Gastroesophageal sphincter (tissue), 4 donors: Measurements from ENCODE around the gene UGGT1. TPM values are rescaled to one million over a fixed set of nuclear protein-coding genes. Genes with fewer than 3 reads are reported as not detected.
"Not testable (repeated sequence)": the region's sequence is repeated elsewhere in the genome, so short reads cannot be mapped to it uniquely, and the experiment has no call there.

Experiments used
- ATAC-seq: fragments of 150-250 bp; one replicate; pipeline ENCODE4 v1.9.1; 2016; ENCODE audit warnings: mild to moderate bottlenecking, moderate library complexity
- H3K27ac ChIP-seq, 4 donors: fragments of 200-600 bp; sonication (generic) in 3 of 4; 1 replicate in 3 of 4; 2 replicates in 1 of 4; pipeline ENCODE4 v1.5.1; 2016 to 2019
- H3K27me3 ChIP-seq: fragments of 200-600 bp; sonication (generic); one replicate; pipeline ENCODE4 v1.5.1; 2019
- H3K36me3 ChIP-seq, 2 donors: fragments of 200-600 bp; sonication (generic); one replicate each; pipeline ENCODE4 v1.5.1; 2019; ENCODE audit warnings: control low read depth in 1 of 2
- H3K4me1 ChIP-seq, 3 donors: fragments of 200-600 bp; sonication (generic); 1 replicate in 2 of 3; 2 replicates in 1 of 3; pipeline ENCODE4 v1.5.1; 2016 to 2019; ENCODE audit warnings: control low read depth in 2 of 3
- H3K4me3 ChIP-seq, 2 donors: fragments of 200-600 bp; sonication (generic); one replicate each; pipeline ENCODE4 v1.5.1; 2019; ENCODE audit warnings: mild to moderate bottlenecking in 1 of 2, moderate library complexity in 1 of 2
- H3K9me3 ChIP-seq, 3 donors: fragments of 200-600 bp; sonication (generic); one replicate each; pipeline ENCODE4 v1.5.1; 2017 to 2019; ENCODE audit warnings: control low read depth in 2 of 3
- EP300 ChIP-seq: sonication (generic); formaldehyde crosslinking; IDR thresholded peaks from one replicate; pipeline ENCODE4 v1.6.1; 2017; ENCODE audit warnings: antibody characterized with exemption, mild to moderate bottlenecking
- POLR2A ChIP-seq, 2 donors: fragments of 450-650 bp; IDR thresholded peaks; one replicate each; pipeline ENCODE4 v1.6.1; 2017; ENCODE audit warnings: antibody characterized with exemption in 2 of 2, mild to moderate bottlenecking in 2 of 2, moderate library complexity in 1 of 2
- POLR2AphosphoS5 ChIP-seq: sonication (generic); formaldehyde crosslinking; IDR thresholded peaks from one replicate; pipeline ENCODE4 v1.6.1; 2017; ENCODE audit warnings: antibody characterized with exemption
- WGBS, 2 donors: methylation state at CpG; one replicate each; pipeline ENCODE4 v1.1.5; 2018; ENCODE audit warnings: low coverage in 1 of 2; 5-methylcytosine and 5-hydroxymethylcytosine counted together
- total RNA-seq, 4 donors: library from RNA; depleted of rRNA; stranded (reverse); fragments of >200 nt; gene quantifications; one replicate each; pipeline ENCODE4 v1.1.0, GENCODE V29; 2016
- TF ChIP-seq, protein P1 (sequence below), 4 experiments: fragments of 200-600 bp in 2 of 4; fragments of 450-650 bp in 2 of 4; sonication (generic) in 1 of 4; IDR thresholded peaks; one replicate each; pipeline ENCODE4 v1.5.1; 2017 to 2019; ENCODE audit warnings: antibody characterized with exemption in 4 of 4, mild to moderate bottlenecking in 2 of 4, moderate library complexity in 2 of 4

Gene UGGT1
- total RNA-seq, 4 donors from 2014 or later, result 35.5 to 55.4 (median 43.4) TPM

DNA sequence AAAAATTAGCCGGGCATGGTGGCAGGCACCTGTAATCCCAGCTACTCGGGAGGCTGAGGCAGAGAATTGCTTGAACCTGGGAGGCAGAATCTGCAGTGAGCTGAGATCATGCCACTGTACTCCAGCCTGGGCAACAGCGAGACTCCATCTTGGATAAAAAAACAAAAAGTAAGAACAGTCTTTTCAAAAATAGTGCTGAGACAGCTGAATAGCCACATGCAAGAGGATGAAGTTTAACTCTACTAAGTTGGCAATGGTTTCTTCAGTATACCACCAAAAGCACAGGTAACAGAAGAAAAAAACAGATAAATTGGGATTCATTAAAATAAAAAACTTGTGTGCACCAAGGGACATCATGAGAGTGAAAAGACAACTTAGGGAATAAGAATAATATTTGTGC is 115.2 kb downstream of the UGGT1 start:
- Histone ChIP-seq H3K9me3 (no peaks in the 10 kb centered on the region), H3K27ac (no peak overlapping the region), H3K27me3 (no peaks in the 10 kb centered on the region), H3K4me3 (no peak overlapping the region), H3K4me1 (no peaks in the 10 kb centered on the region), H3K36me3 (no peaks in the 10 kb centered on the region)
- TF ChIP-seq POLR2AphosphoS5 (no peak), EP300 (no peak), POLR2A (IDR thresholded peaks at IDR 0.05) (no peak)
- TF ChIP-seq, protein P1, sequence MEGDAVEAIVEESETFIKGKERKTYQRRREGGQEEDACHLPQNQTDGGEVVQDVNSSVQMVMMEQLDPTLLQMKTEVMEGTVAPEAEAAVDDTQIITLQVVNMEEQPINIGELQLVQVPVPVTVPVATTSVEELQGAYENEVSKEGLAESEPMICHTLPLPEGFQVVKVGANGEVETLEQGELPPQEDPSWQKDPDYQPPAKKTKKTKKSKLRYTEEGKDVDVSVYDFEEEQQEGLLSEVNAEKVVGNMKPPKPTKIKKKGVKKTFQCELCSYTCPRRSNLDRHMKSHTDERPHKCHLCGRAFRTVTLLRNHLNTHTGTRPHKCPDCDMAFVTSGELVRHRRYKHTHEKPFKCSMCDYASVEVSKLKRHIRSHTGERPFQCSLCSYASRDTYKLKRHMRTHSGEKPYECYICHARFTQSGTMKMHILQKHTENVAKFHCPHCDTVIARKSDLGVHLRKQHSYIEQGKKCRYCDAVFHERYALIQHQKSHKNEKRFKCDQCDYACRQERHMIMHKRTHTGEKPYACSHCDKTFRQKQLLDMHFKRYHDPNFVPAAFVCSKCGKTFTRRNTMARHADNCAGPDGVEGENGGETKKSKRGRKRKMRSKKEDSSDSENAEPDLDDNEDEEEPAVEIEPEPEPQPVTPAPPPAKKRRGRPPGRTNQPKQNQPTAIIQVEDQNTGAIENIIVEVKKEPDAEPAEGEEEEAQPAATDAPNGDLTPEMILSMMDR (IDR thresholded peaks at IDR 0.05), result no peak
- no peak for ATAC-seq
- 0 to 96% methylated on average over 1 to 3 of the region's 3 CpGs for WGBS, 2 donors

DNA sequence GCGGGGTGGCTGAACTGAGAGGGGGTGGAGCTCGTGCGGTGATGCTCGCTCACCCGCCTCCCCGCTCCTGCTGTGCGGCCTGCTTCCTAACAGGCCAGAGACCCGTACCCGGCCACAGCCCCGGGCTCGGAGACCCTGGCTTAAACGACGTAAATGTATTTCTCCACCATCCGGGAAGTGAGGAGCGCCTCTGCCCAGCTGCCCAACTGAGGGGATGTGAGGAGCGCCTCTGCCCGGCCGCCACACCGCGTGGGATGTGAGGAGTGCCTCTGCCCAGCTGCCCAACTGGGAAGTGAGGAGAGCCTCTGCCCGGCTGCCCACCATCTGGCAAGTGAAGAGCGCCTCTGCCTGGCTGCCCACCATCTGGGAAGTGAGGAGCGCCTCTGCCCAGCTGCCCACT is 117.0 kb downstream of the UGGT1 start:
- Histone ChIP-seq H3K4me1 (no peaks in the 10 kb centered on the region), H3K27ac (no peak overlapping the region), H3K4me3 (no peak overlapping the region), H3K27me3 (no peaks in the 10 kb centered on the region), H3K9me3 (no peaks in the 10 kb centered on the region), H3K36me3 (no peaks in the 10 kb centered on the region)
- TF ChIP-seq EP300 (no peak), POLR2AphosphoS5 (no peak), POLR2A (IDR thresholded peaks at IDR 0.05) (no peak)
- TF ChIP-seq, protein P1 (IDR thresholded peaks at IDR 0.05), result no peak
- 100% methylated on average over 2 of the region's 23 CpGs; no CpG with 5 or more reads in 1 of the 2 donors for WGBS, 2 donors
- no peak for ATAC-seq

DNA sequence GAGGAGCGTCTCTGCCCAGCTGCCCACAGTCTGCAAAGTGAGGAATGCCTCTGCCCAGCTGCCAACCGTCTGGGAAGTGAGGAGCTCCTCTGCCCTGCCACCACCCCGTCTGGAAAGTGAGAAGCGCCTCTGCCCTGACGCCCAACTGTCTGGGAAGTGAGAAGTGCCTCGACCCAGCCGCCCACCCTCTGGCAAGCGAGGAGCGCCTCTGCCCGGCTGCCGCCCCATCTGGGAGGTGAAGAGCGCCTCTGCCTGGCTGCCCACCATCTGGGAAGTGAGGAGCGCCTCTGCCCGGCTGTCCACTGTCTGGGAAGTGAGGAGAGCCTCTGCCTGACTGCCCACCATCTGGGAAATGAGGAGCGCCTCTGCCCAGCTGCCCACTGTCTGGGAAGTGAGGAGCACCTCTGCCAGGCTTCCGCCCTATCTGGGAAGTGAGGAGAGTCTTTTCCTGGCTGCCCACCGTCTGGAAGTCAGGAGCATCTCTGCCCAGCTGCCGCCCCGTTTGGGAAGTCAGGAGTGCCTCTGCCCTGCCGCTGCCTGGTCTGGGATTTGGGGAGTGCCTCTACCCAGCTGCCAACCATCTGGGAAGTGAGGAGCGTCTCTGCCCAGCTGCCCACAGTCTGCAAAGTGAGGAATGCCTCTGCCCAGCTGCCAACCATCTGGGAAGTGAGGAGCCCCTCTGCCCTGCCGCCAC is 117.8 kb downstream of the UGGT1 start:
- no CpG with 5 or more reads among the region's 22 CpGs for WGBS, 2 donors
- ATAC-seq, result not testable (repeated sequence)

DNA sequence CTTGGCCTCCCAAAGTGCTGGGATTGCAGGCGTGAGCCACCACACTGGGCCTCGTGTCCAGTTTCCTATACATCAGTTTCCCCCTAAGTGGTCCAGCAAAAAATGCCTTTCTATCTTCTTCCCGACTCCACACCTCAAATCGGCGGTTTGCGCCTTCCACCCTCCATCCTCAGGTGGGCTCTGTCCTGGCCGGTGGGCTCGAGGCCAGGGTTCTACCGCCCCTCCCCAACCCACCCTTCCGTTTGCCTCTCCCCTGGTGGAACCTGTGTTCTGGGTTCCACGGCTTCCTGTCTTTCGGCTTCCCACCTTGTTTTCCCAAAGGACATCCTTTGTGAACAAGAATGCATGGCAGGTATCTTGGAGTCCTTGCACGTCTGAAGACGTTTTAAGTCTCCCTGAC is 123.3 kb downstream of the UGGT1 start:
- ATAC-seq, result no peak
- H3K9me3 ChIP-seq, result no peaks in the 10 kb centered on the region
- 61 to 89% methylated on average over 5 to 14 of the region's 14 CpGs for WGBS, 2 donors
- no peak overlapping the region for H3K4me3 ChIP-seq
- no peak overlapping the region for H3K27ac ChIP-seq
- H3K36me3 ChIP-seq, result no peaks in the 10 kb centered on the region
- H3K27me3 ChIP-seq, result no peaks in the 10 kb centered on the region
- no peaks in the 10 kb centered on the region for H3K4me1 ChIP-seq
- no peak for TF ChIP-seq EP300
- no peak for TF ChIP-seq POLR2AphosphoS5
- TF ChIP-seq POLR2A (IDR thresholded peaks at IDR 0.05), result no peak
- TF ChIP-seq, protein P1 (IDR thresholded peaks at IDR 0.05), result no peak

More for the DNA sequence above, 117.8 kb downstream of the UGGT1 start:
- not testable (repeated sequence) for H3K36me3 ChIP-seq, H3K9me3 ChIP-seq, H3K27ac ChIP-seq, H3K4me3 ChIP-seq, H3K4me1 ChIP-seq, H3K27me3 ChIP-seq

DNA sequence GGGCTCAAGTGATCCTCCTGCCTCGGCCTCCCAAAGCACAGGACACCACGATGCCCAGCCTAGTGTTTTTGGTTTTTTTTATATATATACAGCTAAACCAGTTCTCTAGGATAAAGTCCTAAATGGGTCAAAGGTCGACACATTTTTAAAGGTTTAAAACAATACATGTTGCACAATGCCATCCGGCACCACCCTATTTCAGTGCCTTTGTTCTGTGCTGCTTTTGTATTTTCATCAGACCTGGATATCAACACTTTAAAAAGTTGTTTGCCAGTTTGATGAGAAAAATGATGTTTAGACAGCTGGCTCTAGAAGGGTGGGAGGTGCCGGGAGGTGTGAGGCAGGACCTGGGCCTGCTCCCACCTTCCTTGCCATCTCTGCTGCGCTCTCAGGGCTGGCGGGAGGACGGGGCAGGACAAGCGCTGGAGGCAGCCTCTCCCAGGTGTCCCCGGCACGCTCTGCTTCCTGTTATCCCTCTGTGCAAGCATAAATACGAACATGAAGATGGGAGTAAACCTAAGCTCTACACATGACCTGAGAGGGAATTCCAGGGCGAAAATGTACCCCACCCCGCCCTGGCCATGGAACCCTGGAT is 124.0 kb downstream of the UGGT1 start:
- Histone ChIP-seq H3K4me3 (no peak overlapping the region), H3K9me3 (no peaks in the 10 kb centered on the region), H3K4me1 (no peaks in the 10 kb centered on the region), H3K27me3 (no peaks in the 10 kb centered on the region), H3K36me3 (no peaks in the 10 kb centered on the region), H3K27ac (no peak overlapping the region)
- no peak for ATAC-seq
- WGBS, 2 donors, result 74 to 81% methylated on average over 3 to 13 of the region's 14 CpGs
- TF ChIP-seq POLR2AphosphoS5 (no peak), EP300 (no peak), POLR2A (IDR thresholded peaks at IDR 0.05) (no peak)
- TF ChIP-seq, protein P1 (IDR thresholded peaks at IDR 0.05), result no peak
